HG03571 (cell line): ENCODE measurements around the gene SLC25A21.

Source experiments
- ATAC-seq: cut with Tn5 transposase; IDR thresholded peaks from one replicate; pipeline ENCODE4 v1.9.1; 2021; ENCODE audit not compliant: unreplicated experiment

SLC25A21 gene

GRCh38 chr14:37144729-37145363, 27.6 kb downstream of the SLC25A21 start:
- no peak for ATAC-seq

GRCh38 chr14:37143475-37143874, 28.9 kb downstream of the SLC25A21 start:
- ATAC-seq, result no peak

GRCh38 chr14:37142835-37143401, 29.5 kb downstream of the SLC25A21 start:
- ATAC-seq, result no peak

DNA sequence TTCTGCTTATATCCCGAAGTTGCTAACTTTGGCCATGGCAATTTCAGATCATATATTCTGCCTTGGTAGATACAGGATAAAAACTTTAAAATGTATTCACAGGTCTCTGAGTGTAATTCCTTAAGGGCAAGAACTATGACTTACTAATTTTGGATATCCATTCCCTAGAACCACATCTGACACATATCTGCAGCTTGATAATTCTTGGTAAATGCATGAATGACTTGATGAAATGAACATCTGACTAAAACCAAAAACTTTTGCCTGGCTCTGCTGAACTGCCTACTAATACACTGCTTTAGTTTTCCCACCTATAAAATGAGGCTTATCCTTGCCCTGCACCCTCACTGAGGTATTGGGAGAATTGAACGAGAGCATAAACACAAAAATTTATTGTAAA, 32.2 kb downstream of the SLC25A21 start:
- ATAC-seq, result no peak

- no peak for ATAC-seq
These were observed 32.7 kb downstream of the SLC25A21 start for GRCh38 chr14:37139710-37140109.

DNA sequence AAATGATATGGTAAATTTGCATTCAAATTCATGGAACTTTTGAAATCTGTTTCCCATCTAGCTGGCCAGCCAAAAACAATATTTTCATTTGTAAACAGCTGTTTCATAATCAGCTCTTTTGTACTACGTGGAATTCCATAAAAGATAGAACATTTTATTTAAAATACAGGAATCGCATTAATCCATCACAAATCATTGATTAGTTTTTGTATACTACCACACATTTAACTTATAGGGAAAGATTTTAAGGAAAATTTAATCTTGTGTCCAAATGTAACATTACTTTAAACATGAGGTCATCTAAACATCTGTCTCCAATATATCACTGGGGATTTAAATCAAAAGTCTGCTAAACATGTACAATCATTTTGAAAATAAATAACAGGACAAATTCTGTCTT, 33.5 kb downstream of the SLC25A21 start:
- ATAC-seq, result no peak

GRCh38 chr14:37133284-37133913, 39.0 kb downstream of the SLC25A21 start:
- no peak for ATAC-seq

DNA sequence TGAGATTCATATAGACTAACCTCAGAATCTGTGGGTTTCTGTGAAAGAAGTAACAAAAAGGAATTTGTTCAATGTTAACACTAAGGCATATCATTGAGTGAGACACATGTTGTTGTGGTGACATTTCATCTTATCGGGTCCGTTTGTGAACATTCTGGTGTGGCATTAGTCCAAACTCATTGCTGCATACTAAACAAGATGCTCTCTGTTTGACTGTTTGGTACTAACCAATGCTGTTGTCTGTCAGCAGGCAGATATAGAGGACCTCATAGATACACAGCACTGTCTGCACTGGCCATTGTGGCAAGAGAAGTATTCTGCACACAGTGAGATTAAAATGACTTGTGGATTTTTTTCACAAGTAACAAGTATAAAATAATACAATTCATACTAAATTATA, 41.2 kb downstream of the SLC25A21 start:
- no peak for ATAC-seq

DNA sequence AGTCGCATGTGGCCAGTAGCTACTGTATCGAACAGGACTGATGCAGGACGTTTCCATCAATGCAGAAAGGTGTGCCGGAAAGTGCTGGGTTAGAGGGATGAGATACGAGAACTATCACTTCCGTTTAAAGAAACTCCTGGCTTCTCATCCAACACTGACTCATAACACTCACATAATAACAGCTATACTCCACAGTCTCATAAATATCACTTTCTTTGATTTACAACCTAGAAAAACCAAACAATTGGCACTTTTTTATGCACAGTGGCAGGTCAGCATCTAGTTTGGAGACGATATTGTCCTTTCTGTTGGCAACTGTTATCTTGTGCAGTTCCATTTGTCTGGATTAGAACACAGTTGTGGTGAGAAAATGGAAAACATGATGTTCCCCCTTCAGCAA, 43.4 kb downstream of the SLC25A21 start:
- ATAC-seq, result no peak

GRCh38 chr14:37124614-37125013, 47.8 kb downstream of the SLC25A21 start:
- no peak for ATAC-seq

- no peak for ATAC-seq
These were observed 49.3 kb downstream of the SLC25A21 start for GRCh38 chr14:37122919-37123639.

GRCh38 chr14:37122288-37122687, 50.1 kb downstream of the SLC25A21 start:
- ATAC-seq, result no peak

DNA sequence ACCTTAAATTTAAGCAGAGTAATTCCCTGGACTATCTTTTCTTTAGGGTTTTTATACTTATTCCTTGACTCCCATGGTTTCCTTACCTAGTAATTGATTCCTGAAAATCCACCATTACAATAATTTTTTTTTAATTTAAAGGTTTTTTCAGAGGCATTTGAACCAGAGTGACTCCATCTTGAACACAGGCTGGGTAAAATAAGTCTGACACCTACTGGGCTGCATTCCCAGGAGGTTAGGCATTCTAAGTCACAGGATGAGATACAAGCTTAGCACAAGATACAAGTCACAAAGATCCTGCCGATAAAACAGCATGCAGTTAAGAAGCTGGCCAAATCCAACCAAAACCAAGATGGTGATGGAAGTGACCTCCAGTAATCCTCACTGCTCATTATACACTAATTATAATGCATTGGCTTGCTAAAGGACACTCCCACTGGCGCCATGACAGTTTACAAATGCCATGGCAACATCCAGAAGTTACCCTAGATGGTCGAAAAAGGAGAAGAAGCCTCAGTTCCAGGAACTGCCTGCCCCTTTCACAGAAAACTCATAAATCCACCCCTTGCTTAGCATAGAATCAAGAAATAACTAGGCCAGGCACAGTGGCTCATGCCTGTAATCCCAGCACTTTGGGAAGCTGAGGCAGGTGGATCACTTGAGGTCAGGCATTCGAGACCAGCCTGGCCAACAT, 53.6 kb downstream of the SLC25A21 start:
- ATAC-seq, result no peak

GRCh38 chr14:37116933-37117849, 55.2 kb downstream of the SLC25A21 start:
- no peak for ATAC-seq

GRCh38 chr14:37115406-37115805, 57.0 kb downstream of the SLC25A21 start:
- no peak for ATAC-seq

DNA sequence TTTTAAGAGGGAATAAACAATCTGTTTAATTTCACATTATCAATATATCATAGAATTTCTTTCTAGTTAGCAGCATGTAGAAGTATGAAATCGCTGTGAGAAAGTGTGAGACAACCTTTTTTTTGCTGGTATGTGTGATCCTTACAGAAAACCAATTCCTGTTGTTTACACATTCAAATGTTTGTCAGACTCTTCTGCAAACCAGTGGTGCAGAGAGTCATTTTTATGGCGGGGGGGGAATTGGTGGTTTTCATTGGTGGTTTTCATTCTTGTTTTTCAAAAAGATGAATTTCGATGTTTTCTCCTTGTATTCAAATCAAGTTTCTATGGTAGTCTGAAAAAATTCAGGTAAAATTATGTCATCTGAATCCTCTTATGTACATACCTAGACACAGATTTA, 57.8 kb downstream of the SLC25A21 start:
- no peak for ATAC-seq

DNA sequence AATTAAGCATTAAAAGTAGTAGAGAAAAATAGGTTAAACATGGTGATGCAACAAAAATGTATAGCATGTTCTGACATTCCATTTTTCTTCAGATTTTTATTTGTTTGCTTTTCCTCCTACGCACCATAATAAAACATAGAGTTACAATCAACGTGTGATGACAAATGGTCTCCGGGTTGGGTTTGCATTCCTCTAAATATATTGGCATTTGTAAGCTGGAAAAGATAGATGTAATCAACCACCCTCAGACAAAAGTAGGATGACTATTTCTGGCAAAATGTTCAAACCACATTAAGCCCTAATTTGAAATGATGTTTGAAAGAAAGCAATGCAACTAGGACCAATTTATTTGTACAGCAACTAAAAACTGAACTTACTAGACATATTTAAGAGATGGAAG, 58.4 kb downstream of the SLC25A21 start:
- no peak for ATAC-seq

DNA sequence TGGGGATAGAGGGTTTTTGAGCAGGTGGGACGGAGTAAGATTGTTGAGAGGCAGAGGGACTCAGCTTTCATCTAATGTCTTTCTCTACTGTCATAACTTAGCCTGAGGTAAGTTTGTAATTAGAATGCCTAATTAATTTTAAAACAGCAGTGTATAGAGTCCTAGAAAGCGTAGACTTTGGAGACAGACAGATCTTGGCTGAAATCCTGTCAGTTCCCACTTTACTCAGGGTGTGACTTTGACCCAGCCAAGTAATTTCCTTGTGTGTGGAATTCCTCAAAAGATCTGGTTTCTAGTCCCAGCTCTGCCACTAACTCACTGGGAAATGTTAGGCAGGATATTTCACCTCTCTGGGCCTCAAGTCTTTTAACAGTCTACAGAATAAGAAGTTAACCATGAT, 74.3 kb downstream of the SLC25A21 start:
- ATAC-seq, result no peak

DNA sequence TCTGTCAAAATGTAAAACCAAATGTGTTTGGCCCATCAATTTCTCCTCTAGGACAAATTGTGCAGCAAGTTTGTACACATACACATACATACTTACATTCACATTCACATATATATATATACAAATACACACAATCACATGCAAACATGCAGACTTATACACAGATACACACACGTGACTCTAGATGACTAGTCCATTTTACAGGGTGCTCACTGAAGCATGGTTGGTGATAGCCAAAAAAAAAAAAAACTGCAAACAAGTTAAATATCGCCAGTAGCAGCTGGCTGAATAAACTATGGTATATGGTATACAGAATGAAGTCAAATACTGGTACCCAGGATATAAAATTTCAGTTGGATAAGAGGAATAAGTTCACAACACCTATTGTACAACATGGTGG, 77.9 kb downstream of the SLC25A21 start:
- no peak for ATAC-seq

- no peak for ATAC-seq
These were observed 79.0 kb downstream of the SLC25A21 start for GRCh38 chr14:37093364-37093763.
